ENCODE data around the gene IL1RAPL2. TPM values are rescaled to one million over a fixed set of nuclear protein-coding genes. Genes with fewer than 3 reads are reported as not detected.

IL1RAPL2 gene
- total and polyA plus RNA-seq, 2 of the 8 experiments (the other 6 are each of a cell fraction or from before 2014, with no cell fraction given): 0.20 to 1.3 TPM

GRCh38 chrX:105697984-105698781, 1132.2 kb downstream of the IL1RAPL2 start:
- H3K4ac ChIP-seq (replicated peaks; ENCODE audit: insufficient read length, low read depth, low read length): no peak overlapping the region
- no peak overlapping the region for H2BK5ac ChIP-seq (ENCODE audit: low read depth, low read length)
- no peaks in the 10 kb centered on the region for H3K79me1 ChIP-seq (ENCODE audit: low read depth, low read length)
- H3K4me3 ChIP-seq (ENCODE audit: extremely low read depth in 1 of 4, insufficient read depth in 2 of 4, low read depth in 3 of 4, low read length in 4 of 4): no peak overlapping the region
- no peak overlapping the region for H2BK12ac ChIP-seq (ENCODE audit: low read depth, low read length)
- H3K23ac ChIP-seq (ENCODE audit: insufficient read length): no peak overlapping the region
- H2BK15ac ChIP-seq (ENCODE audit: low read length): no peak overlapping the region
- no peak overlapping the region for H2AK5ac ChIP-seq (ENCODE audit: low read depth, low read length)
- FAIRE-seq (no peak), DNase-seq (ENCODE audit: low read depth in 1 of 2, low spot score in 2 of 2) (no peak)
- H3K27ac ChIP-seq (ENCODE audit: low read depth, low read length): no peak overlapping the region
- peaks cover 0 to 2% (median 0%) of the 10 kb centered on the region in 4 experiments; a peak in 1 of 7 replicates for H3K4me1 ChIP-seq (replicated peaks in 1 of 4; ENCODE audit: control insufficient read depth in 3 of 4, insufficient read depth in 4 of 4, low read length in 3 of 4)
- no peak overlapping the region for H3K18ac ChIP-seq (ENCODE audit: extremely low read depth, low read length)
- no peaks in the 10 kb centered on the region for H4K20me1 ChIP-seq (replicated peaks in 1 of 2; ENCODE audit: control insufficient read depth in 1 of 2, insufficient read depth in 2 of 2, low read length in 2 of 2)
- H3K27me3 ChIP-seq (replicated peaks in 1 of 4; ENCODE audit: control insufficient read depth in 3 of 4, extremely low read depth in 1 of 4, insufficient read depth in 3 of 4, low read length in 3 of 4): no peaks in the 10 kb centered on the region
- no peak overlapping the region for H3K56ac ChIP-seq (replicated peaks; ENCODE audit: insufficient read length, low read depth, low read length)
- no peak overlapping the region for H2BK20ac ChIP-seq (ENCODE audit: low read length)
- POLR2A ChIA-PET (ENCODE audit: partially characterized antibody): no interaction called here
- H3K9me3 ChIP-seq (ENCODE audit: insufficient read depth in 2 of 2, low read depth in 1 of 2, low read length in 1 of 2): no peaks in the 10 kb centered on the region
- H3K14ac ChIP-seq (ENCODE audit: insufficient read length): no peak overlapping the region
- no peaks in the 10 kb centered on the region for H3K23me2 ChIP-seq (ENCODE audit: low read depth, low read length)
- no peak overlapping the region for H4K8ac ChIP-seq (ENCODE audit: extremely low read depth, insufficient read depth, low read length)
- no peak overlapping the region for H4K5ac ChIP-seq (ENCODE audit: insufficient read length, low read depth, low read length)
- H4K91ac ChIP-seq (replicated peaks; ENCODE audit: insufficient read length, low read length): no peak overlapping the region
- no peaks in the 10 kb centered on the region for H3K79me2 ChIP-seq (ENCODE audit: control insufficient read depth in 1 of 2, insufficient read depth in 2 of 2, low read length in 2 of 2)
- H2AFZ ChIP-seq (ENCODE audit: low read length): no peak overlapping the region
- CTCF ChIA-PET (ENCODE audit: partially characterized antibody): no interaction called here
- no peak overlapping the region for H2BK120ac ChIP-seq (replicated peaks; ENCODE audit: low read depth, low read length)
- 92% methylated on average over 2 of the region's 2 CpGs; no CpG with 5 or more reads in 1 of the 2 experiments for WGBS, 2 experiments (ENCODE audit: extremely low coverage in 1 of 2, insufficient coverage in 1 of 2, insufficient read length in 1 of 2, insufficient replicate concordance in 2 of 2, low coverage in 1 of 2, low lambda C conversion rate in 2 of 2, missing lambda C conversion rate in 1 of 2)
- H3K36me3 ChIP-seq (ENCODE audit: control insufficient read depth in 2 of 4, insufficient read depth in 4 of 4, low read length in 3 of 4): no peaks in the 10 kb centered on the region
- H3K9ac ChIP-seq (replicated peaks in 1 of 4; ENCODE audit: extremely low read depth in 1 of 4, low read depth in 3 of 4, low read length in 3 of 4): no peak overlapping the region
- H3K4me2 ChIP-seq (ENCODE audit: insufficient read depth in 1 of 2, low read depth in 2 of 2, low read length in 2 of 2): no peak overlapping the region
- no peak for TF ChIP-seq BRCA1 (IDR thresholded peaks at IDR 0.05; ENCODE audit: low read depth, low read length)
- no peak for TF ChIP-seq CHD1 (IDR thresholded peaks at IDR 0.05; ENCODE audit: low read depth, low read length)
- TF ChIP-seq SAP30 (IDR thresholded peaks at IDR 0.05; ENCODE audit: insufficient read depth, insufficient replicate concordance, low read length): no peak
- no peak for TF ChIP-seq RBBP5 (IDR thresholded peaks at IDR 0.05; ENCODE audit: borderline replicate concordance, low read depth, low read length)
- TF ChIP-seq TEAD4 (IDR thresholded peaks at IDR 0.05; ENCODE audit: low read depth, low read length): no peak
- no peak for TF ChIP-seq POLR2A (IDR thresholded peaks at IDR 0.05; ENCODE audit: control extremely low read depth in 1 of 2, low read depth in 2 of 2, low read length in 2 of 2)
- no peak for TF ChIP-seq CREB1 (IDR thresholded peaks at IDR 0.05)
- TF ChIP-seq SRF (IDR thresholded peaks at IDR 0.05; ENCODE audit: low read depth, low read length): no peak
- TF ChIP-seq RNF2 (IDR thresholded peaks at IDR 0.05; ENCODE audit: borderline replicate concordance, low read depth, low read length, missing control alignments, poor library complexity, severe bottlenecking): no peak
- no peak for TF ChIP-seq POU5F1 (IDR thresholded peaks at IDR 0.05; ENCODE audit: low read depth, low read length)
- no peak for TF ChIP-seq MAX (IDR thresholded peaks at IDR 0.05)
- TF ChIP-seq TAF1 (IDR thresholded peaks at IDR 0.05; ENCODE audit: low read depth, low read length): no peak
- no peak for TF ChIP-seq EP300 (IDR thresholded peaks at IDR 0.05; ENCODE audit: borderline replicate concordance in 1 of 2, low read depth in 2 of 2, low read length in 2 of 2)

Data from H1 (cell line).